ENCODE measurements around the gene CIDEB.

CIDEB gene

DNA sequence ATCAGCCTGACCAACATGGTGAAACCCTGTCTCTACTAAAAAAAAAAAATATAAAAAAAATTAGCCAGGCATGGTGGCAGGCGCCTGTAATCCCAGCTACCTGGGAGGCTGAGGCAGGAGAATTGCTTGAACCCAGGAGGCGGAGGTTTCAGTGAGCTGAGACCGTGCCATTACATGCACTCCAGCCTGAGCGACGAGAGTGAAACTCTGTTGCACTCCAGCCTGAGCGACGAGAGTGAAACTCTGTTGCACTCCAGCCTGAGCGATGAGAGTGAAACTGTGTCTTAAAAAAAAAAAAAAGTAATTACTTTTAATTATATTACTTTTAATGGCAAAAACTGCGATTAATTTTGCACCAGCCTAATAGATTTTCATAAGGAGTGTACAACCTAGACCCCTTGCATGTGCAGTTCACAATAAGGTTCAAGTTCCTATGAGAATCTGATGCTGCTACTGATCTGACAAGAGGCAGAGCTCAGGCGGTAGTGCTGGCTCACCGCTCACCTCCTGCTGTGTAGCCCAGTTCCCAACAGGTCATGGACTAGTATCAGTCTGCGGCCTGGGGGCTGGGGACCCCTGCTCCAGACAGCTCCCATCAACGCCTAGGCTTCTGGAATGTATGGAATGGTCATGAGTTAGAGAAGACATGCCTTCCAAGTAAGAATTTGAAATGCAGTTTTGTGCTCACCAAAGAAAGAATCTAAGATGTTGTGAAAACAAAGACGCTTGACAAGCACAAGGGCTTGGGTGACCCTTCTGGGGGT, 13.6 kb upstream of the CIDEB start:
- H3K4me1 ChIP-seq (ENCODE audit: control insufficient read depth, insufficient read depth, low read length): no peaks in the 10 kb centered on the region
- no peak overlapping the region for H3K9ac ChIP-seq (ENCODE audit: low read depth, low read length)
- peaks cover 38% of the 10 kb centered on the region for H3K27me3 ChIP-seq (ENCODE audit: control insufficient read depth, insufficient read depth, low read length)
- H3K27ac ChIP-seq (ENCODE audit: low read depth, low read length): no peak overlapping the region
- no peak overlapping the region for H3K4me3 ChIP-seq (ENCODE audit: low read depth, low read length)
- H3K9me3 ChIP-seq (ENCODE audit: control insufficient read depth, insufficient read depth, low read length): no peaks in the 10 kb centered on the region
- no peaks in the 10 kb centered on the region for H3K36me3 ChIP-seq (ENCODE audit: control insufficient read depth, insufficient read depth, low read length)

- Histone ChIP-seq H3K4me3 (ENCODE audit: low read depth, low read length) (no peak overlapping the region), H3K27ac (ENCODE audit: low read depth, low read length) (no peak overlapping the region), H3K9me3 (ENCODE audit: control insufficient read depth, insufficient read depth, low read length) (no peaks in the 10 kb centered on the region), H3K36me3 (ENCODE audit: control insufficient read depth, insufficient read depth, low read length) (no peaks in the 10 kb centered on the region), H3K4me1 (ENCODE audit: control insufficient read depth, insufficient read depth, low read length) (no peaks in the 10 kb centered on the region), H3K9ac (ENCODE audit: low read depth, low read length) (no peak overlapping the region), H3K27me3 (ENCODE audit: control insufficient read depth, insufficient read depth, low read length) (peaks cover 38% of the 10 kb centered on the region)
These were observed 9.6 kb upstream of the CIDEB start for GRCh38 chr14:24317141-24317928.

DNA sequence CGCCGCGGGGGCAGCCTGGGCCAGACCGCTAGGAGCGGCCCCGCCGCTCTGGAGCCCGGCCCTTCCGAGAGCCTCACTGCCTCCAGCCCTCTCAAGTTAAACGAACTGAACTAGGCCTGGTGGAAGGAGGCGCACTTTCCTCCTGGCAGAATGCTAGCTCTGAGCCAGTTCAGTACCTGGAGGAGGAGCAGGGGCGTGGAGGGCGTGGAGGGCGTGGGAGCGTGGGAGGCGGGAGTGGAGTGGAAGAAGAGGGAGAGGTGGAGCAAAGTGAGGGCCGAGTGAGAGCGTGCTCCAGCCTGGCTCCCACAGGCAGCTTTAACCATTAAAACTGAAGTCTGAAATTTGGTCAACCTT, 8.8 kb upstream of the CIDEB start:
- no peak overlapping the region for H3K9ac ChIP-seq (ENCODE audit: low read depth, low read length)
- H3K27me3 ChIP-seq (ENCODE audit: control insufficient read depth, insufficient read depth, low read length): peaks cover 38% of the 10 kb centered on the region
- H3K9me3 ChIP-seq (ENCODE audit: control insufficient read depth, insufficient read depth, low read length): no peaks in the 10 kb centered on the region
- no peaks in the 10 kb centered on the region for H3K4me1 ChIP-seq (ENCODE audit: control insufficient read depth, insufficient read depth, low read length)
- no peak overlapping the region for H3K27ac ChIP-seq (ENCODE audit: low read depth, low read length)
- no peak overlapping the region for H3K4me3 ChIP-seq (ENCODE audit: low read depth, low read length)
- H3K36me3 ChIP-seq (ENCODE audit: control insufficient read depth, insufficient read depth, low read length): no peaks in the 10 kb centered on the region

GRCh38 chr14:24315807-24316596, 8.2 kb upstream of the CIDEB start:
- Histone ChIP-seq H3K4me1 (ENCODE audit: control insufficient read depth, insufficient read depth, low read length) (no peaks in the 10 kb centered on the region), H3K27me3 (ENCODE audit: control insufficient read depth, insufficient read depth, low read length) (peaks cover 38% of the 10 kb centered on the region), H3K4me3 (ENCODE audit: low read depth, low read length) (no peak overlapping the region), H3K27ac (ENCODE audit: low read depth, low read length) (no peak overlapping the region), H3K36me3 (ENCODE audit: control insufficient read depth, insufficient read depth, low read length) (no peaks in the 10 kb centered on the region), H3K9ac (ENCODE audit: low read depth, low read length) (no peak overlapping the region), H3K9me3 (ENCODE audit: control insufficient read depth, insufficient read depth, low read length) (no peaks in the 10 kb centered on the region)

DNA sequence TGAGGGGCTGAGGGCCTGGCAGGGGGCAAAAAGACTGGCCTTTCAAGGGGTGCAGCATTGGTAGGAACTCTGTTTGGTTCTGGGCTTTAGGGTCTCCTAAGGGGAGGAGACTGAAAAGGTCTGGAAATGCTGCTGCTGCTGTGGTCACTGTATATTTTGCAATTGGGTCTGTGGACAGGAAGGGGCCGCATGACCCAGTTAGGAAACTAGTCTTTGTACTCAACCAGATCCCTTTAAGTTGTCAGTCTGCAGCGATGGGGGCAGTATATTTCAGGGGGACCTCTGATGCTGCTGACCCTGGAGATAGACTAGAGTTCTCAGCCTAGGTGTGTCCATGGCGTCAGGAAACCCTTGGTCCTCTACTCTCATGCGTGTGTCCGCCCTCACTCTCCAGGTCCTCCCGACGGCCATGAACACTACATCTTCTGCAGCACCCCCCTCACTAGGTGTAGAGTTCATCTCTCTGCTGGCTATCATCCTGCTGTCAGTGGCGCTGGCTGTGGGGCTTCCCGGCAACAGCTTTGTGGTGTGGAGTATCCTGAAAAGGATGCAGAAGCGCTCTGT, 7.5 kb upstream of the CIDEB start:
- Histone ChIP-seq H3K4me1 (ENCODE audit: control insufficient read depth, insufficient read depth, low read length) (no peaks in the 10 kb centered on the region), H3K9me3 (ENCODE audit: control insufficient read depth, insufficient read depth, low read length) (no peaks in the 10 kb centered on the region), H3K27me3 (ENCODE audit: control insufficient read depth, insufficient read depth, low read length) (peaks cover 38% of the 10 kb centered on the region), H3K27ac (ENCODE audit: low read depth, low read length) (no peak overlapping the region), H3K9ac (ENCODE audit: low read depth, low read length) (no peak overlapping the region), H3K36me3 (ENCODE audit: control insufficient read depth, insufficient read depth, low read length) (no peaks in the 10 kb centered on the region), H3K4me3 (ENCODE audit: low read depth, low read length) (no peak overlapping the region)

GRCh38 chr14:24314377-24315193, 6.8 kb upstream of the CIDEB start:
- Histone ChIP-seq H3K4me1 (ENCODE audit: control insufficient read depth, insufficient read depth, low read length) (no peaks in the 10 kb centered on the region), H3K9ac (ENCODE audit: low read depth, low read length) (no peak overlapping the region), H3K36me3 (ENCODE audit: control insufficient read depth, insufficient read depth, low read length) (no peaks in the 10 kb centered on the region), H3K4me3 (ENCODE audit: low read depth, low read length) (no peak overlapping the region), H3K27me3 (ENCODE audit: control insufficient read depth, insufficient read depth, low read length) (peaks cover 31% of the 10 kb centered on the region), H3K9me3 (ENCODE audit: control insufficient read depth, insufficient read depth, low read length) (no peaks in the 10 kb centered on the region), H3K27ac (ENCODE audit: low read depth, low read length) (no peak overlapping the region)

DNA sequence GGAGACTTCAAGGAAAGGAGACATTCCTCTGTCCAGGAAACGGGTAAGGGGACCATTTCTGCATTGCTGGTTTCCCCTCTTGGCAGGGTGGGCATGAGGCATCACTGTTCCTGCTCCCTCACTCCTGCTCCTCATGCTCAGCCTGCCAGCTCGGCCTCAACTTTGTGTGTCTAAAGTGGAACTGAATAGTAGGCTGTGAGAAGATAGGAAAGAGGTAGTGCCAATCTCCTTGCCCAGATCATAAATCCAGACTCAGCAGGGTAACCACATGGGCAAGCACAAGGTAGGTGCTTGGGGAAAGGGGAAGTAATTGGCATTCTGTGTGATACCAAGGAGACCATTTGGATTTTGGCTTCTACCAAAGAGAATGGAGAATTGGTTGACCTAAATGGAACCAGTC, 6.1 kb upstream of the CIDEB start:
- Histone ChIP-seq H3K4me1 (ENCODE audit: control insufficient read depth, insufficient read depth, low read length) (no peaks in the 10 kb centered on the region), H3K36me3 (ENCODE audit: control insufficient read depth, insufficient read depth, low read length) (peaks cover 3% of the 10 kb centered on the region), H3K27ac (ENCODE audit: low read depth, low read length) (no peak overlapping the region), H3K27me3 (ENCODE audit: control insufficient read depth, insufficient read depth, low read length) (peaks cover 24% of the 10 kb centered on the region), H3K9me3 (ENCODE audit: control insufficient read depth, insufficient read depth, low read length) (no peaks in the 10 kb centered on the region), H3K9ac (ENCODE audit: low read depth, low read length) (no peak overlapping the region), H3K4me3 (ENCODE audit: low read depth, low read length) (no peak overlapping the region)

DNA sequence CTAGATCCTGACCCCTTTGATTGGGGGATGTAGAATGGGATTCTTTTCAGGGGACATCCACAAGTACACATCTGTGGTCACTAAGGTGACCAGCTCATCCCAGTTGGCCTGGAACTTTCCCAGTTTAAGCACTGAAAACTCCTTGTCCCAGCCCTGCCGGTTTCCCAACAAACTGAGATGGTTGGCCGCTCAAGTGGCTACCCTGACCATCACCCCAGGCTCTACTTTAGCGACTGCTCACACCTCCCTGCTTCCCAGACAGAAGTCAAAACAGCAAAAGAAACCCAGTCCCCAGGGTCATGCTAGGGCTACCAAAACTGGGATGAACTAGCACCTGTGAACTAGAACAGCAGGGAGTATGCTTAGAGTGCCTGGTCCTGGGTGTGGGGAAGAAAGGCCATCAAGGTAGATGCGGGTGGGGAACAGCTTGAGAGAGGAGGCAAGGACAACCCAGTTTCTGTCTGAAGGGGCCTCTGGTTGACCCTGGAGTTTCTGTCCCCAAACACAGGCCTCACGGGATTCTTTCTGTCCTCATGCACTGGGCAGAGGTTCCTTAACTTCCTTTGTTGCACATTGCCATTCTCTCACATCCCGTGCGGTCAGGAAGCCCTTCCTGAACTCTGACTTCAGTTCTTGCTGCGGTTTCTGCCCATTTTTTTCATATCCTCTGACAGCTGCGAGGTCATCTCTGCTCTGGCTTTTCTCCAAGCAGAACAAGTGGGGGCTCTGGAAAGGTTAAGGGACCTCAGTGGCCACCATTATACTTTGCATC, 5.1 kb upstream of the CIDEB start:
- peaks cover 10% of the 10 kb centered on the region for H3K36me3 ChIP-seq (ENCODE audit: control insufficient read depth, insufficient read depth, low read length)
- no peaks in the 10 kb centered on the region for H3K9me3 ChIP-seq (ENCODE audit: control insufficient read depth, insufficient read depth, low read length)
- H3K27me3 ChIP-seq (ENCODE audit: control insufficient read depth, insufficient read depth, low read length): peaks cover 15% of the 10 kb centered on the region
- no peak overlapping the region for H3K27ac ChIP-seq (ENCODE audit: low read depth, low read length)
- no peak overlapping the region for H3K4me3 ChIP-seq (ENCODE audit: low read depth, low read length)
- no peaks in the 10 kb centered on the region for H3K4me1 ChIP-seq (ENCODE audit: control insufficient read depth, insufficient read depth, low read length)
- H3K9ac ChIP-seq (ENCODE audit: low read depth, low read length): no peak overlapping the region

DNA sequence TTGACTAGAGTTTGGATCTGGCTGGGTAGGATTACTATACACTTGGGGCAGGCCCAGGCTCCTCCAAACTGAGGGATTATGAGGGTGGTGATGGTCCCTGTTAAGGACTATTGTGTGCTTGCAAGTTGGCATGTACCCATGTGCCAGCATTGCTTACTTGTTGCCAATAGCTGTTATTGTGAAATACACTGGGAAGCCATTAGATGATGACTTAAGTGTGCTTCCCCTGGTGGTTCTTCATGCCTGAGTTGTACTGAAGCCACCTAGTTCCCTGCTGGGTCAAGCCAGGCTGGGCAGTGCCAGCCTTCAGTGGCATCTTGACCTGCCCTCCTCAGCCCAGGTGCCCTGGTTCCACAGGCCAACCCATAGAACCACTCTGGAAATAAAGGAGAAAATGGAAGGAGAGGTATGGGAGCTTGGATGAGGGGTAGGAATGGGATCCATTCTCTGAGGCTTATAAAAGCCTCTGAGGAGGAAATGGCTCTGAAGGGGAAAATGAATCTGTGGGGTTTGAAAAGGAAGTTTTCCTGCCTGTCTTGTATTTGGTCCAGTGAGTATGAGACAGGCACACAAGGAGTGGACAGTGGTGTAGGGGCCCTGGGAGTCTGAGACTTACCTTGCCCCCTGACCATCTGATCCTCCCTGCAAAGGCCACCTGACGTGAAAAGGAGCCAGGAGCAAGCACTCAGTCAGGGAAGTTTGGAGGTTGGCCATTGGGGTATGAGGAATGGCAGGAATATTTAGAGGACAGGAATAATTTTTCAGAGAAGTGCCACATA, 4.2 kb upstream of the CIDEB start:
- Histone ChIP-seq H3K9me3 (ENCODE audit: control insufficient read depth, insufficient read depth, low read length) (no peaks in the 10 kb centered on the region), H3K4me1 (ENCODE audit: control insufficient read depth, insufficient read depth, low read length) (no peaks in the 10 kb centered on the region), H3K27ac (ENCODE audit: low read depth, low read length) (no peak overlapping the region), H3K36me3 (ENCODE audit: control insufficient read depth, insufficient read depth, low read length) (peaks cover 14% of the 10 kb centered on the region), H3K9ac (ENCODE audit: low read depth, low read length) (no peak overlapping the region), H3K4me3 (ENCODE audit: low read depth, low read length) (no peak overlapping the region), H3K27me3 (ENCODE audit: control insufficient read depth, insufficient read depth, low read length) (peaks cover 6% of the 10 kb centered on the region; the same call in 1 of the 2 replicates)
